ENCODE results near the gene MINDY3.
A peak's percentile ranks its signal among the peaks of the same experiment; 100 is the strongest.
"Not testable (repeated sequence)": the region's sequence is repeated elsewhere in the genome, so short reads cannot be mapped to it uniquely, and the experiment has no call there.

Gene MINDY3

DNA sequence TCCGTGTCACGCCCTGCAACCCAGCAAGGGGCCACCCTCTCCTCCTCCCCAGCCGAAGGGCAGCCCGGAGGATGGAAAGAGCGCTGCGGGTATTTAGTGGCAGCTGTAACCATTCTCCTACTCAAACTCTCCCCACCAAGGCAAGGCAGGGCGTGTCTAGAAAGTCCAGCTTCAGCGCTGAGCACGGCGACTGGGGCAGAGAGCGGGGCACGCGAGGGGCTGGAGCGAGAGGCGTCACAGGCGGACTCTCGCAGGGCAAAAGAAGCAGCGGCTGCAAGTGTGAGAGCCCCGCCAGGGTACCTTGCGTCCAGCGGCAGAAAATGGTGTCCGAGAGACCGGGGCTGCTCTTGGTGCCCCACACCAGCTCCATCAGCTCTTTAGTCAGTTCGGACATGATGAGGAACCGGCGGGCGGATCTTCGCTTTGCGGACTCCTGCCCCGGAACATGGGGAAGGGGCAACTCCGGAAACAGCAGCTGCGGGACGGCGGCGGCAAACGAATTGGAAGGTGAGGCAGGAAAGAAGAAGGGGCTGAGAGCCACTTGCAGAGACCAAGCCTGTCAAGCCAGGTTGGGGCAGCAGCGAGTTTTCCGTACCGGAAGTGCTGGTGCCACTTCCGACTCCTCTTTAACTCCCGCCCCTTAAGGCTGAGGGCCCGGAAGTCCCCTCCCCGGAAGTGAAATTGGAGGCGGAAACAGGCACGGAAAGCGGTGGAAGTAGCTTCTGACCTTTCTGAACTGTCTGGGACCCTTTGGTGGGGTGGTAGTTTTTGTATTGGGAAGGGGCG lies at the start of gene MINDY3:
TSS of gene MINDY3 (minus strand) at position 602 of the 786 bp plus-strand sequence. CDS start at position 394, 208 bp downstream.
- DNase-seq, result peak; percentile 60

DNA sequence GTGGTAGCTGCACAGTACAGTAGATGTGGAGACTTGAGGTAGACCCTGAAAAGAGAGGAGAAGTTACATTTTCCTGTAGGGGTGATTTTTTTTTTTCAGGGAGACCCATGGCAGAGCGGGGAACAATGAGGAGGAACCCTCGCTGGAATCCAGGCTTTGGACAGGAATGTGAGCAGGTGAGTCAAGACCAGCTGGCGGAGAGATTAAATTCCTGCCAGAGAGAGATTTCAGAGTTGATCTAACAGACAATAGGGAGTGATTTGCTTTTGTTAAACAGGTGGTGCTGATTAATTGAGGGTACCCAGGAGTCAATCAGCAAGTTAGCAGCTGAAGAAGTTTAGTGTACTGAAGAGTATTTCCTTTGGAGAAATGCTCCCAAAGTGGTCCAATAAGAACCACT lies 41.6 kb upstream of the MINDY3 start:
- no peak for DNase-seq

DNA sequence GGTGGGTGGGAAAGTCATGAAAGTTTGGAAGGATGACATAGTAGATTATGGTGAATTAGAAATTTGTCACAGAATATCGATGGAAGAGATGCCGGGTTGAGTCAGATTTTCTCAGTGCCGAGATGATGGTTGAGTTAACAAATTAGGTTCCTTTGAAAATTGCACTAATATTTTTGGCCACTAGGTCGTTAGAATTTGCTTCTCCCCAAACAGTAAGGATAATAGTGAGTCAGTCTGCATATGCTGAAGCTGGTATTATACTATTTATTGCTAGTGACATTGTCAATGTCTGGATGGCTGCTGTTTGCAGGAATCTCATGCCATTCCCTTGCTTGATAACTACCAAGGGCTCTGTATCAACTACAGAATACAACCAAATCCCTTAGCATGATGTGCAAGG lies 37.7 kb upstream of the MINDY3 start:
- no peak for DNase-seq

DNA sequence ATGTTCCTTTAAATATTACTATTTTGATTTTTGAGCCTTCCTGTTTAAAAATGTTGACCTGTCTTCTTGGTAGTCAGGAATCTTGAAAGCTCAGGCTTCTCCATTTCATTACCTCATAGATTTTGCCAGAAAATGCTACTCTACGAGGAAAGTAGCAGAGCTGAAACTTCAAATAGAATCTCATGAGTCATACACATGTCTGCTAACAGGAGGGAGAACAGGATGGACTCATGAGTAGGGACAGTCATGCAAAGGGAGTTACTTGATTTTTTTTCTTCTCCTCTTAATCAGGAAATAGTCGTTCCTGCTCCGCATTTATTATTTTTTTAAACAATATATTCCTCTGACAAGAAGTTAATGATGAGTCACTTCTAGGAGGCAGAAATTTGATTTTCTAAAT lies 37.0 kb upstream of the MINDY3 start:
- no peak for DNase-seq

DNA sequence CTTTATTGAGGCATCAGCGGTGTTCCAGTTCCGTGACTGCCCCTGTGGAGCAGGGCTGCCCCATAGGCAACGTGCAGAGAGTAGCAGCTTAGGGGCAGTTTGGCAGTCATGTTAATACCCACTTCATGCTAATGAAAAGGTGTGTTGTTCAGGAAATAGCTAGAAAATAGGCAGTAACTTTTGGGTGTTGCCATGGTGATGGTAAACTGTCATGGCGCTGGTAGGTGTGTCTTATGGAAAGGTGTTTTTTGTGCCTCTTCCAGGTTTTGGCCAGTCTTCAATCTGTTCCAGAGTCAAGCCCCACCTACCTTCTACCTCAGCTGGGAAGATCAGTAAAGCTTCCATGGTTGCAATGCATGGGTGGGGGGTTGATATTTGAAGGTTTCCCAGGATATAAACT lies 36.3 kb upstream of the MINDY3 start:
- no peak for DNase-seq

DNA sequence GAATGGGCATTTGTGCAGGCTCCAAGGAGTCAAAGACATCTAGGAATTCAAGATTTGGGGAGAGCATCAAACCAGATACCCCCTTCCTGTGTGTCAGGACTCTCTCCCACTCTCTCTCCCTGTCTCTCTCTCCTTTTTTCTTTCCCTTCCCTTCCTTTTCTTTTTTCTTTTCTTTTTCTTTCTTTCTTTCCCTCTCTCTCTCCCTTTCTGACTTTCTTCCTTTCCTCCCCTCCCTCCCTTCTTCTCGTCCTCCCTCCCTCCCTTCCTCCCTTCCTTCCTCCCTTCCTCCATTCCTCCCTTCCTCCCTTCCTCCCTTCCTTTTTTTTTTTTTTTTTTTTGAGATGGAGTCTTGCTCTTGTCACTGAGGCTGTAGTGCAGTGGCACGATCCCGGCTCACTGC lies 24.1 kb upstream of the MINDY3 start:
- DNase-seq, result no peak

DNA sequence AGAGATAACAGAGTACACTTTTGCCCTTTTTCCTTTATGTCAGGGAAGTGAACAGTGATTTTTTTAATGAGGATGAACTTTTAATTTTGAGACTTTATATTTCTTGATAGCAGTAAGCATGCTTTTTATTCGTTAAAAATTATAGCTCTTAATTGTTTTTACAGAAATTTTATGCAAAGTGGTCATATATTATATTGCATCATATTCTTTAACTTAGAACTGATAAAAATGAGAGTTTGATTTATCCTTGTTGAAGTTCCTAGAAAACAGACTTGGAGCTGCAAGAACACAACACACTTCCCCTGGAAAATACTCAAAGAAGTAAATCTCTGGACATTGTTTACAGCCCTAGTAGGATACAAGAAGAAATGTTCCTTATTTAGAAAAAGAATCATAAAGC lies 21.2 kb upstream of the MINDY3 start:
- DNase-seq, result no peak

DNA sequence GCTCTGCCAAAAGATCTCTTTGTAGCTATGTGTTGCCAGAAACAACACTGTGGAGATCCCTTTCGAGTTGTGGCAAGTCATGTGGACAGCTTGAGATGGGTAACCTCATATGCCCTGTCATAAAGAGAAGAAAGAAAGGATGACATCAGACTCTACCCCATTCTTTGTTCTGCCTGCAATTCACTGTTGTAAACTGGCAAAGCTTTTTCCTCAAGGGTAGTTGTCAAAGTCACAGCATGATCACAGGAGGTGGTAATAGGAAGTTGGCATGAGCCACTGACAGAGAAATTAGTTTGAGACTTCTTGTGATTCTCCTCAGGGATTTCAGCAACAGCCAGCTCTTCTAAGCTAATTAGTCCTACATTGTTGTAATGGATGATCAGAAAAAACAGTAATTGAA lies 19.4 kb upstream of the MINDY3 start:
- DNase-seq, result peak; percentile 74

DNA sequence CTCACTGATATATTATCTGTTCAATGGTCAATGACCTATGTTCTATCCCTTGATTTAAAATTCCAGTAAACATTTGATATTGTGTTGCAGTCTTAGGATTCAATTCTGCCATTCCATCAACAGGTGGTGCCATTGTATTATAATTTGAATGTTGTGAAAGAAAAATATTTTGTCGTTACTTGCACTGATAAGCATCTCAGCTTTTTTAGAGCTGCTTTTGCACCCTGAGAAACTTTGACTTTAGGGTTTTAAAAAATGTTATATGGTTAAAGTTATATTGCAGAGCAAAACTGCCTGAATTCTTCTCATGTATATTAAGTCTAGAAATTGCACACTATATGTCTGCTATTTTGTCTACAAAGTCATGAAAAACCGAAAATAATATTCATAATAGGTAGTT lies 18.8 kb upstream of the MINDY3 start:
- peak; percentile 6 for DNase-seq

DNA sequence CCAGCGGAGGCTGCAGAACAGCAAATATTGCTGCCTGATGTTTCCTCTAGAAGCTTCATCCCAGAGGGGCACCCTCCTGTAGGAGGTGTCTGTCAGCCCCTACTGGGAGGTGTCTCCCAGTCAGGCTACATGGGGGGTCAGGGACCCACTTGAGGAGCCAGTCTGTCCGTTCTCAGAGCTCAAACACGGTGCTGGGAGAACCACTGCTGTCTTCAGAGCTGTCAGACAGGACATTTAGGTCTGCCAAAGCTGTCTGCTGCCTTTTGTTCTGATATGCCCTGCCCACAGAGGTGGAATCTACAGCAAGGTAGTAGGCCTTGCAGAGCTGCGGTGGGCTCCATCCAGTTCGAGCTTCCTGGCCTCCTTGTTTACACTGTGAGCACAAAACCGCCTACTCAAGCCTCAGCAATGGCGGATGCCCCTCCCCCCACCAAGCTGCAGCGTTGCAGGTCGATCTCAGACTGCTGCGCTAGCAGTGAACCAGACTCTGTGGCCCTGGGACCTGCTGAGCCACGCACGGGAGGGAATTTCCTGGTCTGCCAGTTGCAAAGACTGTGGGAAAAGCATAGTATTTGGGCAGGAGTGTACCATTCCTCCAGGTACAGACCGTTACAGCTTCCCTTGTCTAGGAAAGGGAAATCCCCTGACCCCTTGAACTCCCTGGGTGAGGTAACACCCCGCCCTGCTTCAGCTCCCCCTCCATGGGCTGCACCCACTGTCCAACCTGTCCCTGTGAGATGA lies 17.7 kb upstream of the MINDY3 start:
- DNase-seq, result no peak

DNA sequence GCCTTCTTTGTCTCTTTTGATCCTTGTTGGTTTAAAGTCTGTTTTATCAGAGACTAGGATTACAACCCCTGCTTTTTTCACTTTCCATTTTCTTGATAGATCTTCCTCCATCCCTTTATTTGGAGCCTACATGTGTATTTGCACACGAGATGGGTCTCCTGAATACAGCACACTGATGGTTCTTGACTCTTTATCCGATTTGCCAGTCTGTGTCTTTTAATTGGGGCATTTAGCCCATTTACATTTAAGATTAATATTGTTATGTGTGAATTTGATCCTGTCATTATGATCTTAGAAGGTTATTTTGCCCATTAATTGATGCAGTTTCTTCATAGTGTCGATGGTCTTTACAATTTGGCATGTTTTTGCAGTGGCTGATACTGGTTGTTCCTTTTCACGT lies 16.0 kb upstream of the MINDY3 start:
- not testable (repeated sequence) for DNase-seq

DNA sequence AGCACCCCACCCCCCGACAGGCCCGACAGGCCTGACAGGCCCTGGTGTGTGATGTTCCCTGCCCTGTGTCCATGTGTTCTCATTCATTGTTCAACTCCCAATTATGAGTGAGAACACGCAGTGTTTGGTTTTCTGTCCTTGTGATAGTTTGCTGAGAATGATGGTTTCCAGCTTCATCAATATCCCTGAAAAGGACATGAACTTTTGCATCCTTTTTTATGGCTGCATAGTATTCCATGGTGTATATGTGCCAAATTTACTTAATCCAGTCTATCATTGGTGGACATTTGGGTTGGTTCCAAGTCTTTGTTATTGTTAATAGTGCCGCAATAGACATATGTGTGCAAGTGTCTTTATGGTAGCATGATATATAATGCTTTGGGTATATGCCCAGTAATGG lies 12.3 kb upstream of the MINDY3 start:
- DNase-seq, result not testable (repeated sequence)

DNA sequence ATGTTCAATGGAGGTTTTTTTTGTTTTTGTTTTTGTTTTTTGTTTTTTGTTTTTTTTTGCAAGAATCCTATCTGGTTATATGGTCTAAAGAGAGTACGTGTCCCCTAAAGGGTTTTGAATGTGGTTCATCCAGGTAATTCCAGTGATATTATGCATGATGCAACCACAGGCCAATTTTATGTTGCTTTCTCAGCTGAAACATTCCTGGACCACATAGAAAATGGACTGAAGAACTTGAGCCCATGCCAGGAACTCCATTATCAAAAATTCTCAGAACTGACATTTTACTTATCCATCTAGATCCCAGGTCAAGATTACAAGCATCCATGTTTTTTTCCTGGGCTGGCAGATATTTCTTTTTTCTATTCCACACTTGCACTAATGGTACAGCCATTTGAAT lies 11.5 kb upstream of the MINDY3 start:
- DNase-seq, result no peak

DNA sequence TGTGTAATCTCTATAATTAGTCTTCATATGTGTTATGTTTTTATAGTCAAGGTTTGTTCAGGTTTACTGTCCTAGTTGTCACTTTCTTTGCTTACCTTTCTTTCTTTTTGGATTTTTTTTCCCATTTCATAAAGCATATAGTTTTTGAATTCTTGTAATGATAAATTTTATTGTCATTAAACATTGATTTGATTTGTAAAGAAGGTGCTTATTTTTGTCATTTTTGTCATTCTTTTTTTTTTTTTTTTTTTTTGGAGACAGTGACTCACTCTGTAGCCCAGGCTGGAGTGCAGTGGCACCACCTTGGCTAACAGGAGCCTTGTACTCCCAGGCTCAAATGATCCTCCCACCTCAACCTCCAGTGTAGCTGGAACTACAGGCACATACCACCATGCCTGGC lies 9.6 kb upstream of the MINDY3 start:
- DNase-seq, result no peak

DNA sequence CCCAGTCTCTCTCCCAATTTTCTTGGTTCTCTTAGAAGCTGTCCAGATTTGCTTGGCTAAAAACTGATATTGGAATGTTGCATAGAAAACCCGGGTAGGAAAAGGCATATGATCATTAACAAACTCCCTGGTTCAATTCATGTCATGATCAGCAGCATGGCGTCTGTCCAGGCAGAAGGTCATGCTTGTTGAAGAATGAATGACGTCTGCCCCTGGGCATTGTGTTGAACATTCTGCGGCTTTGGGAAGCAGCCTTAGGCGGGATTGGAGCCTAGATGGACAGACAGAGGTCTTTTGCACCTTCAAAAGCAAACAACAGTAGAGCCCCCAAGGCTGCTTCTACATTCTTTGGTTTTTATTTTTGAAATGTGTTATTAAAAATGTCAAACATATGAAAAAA lies 7.7 kb upstream of the MINDY3 start:
- DNase-seq, result no peak

DNA sequence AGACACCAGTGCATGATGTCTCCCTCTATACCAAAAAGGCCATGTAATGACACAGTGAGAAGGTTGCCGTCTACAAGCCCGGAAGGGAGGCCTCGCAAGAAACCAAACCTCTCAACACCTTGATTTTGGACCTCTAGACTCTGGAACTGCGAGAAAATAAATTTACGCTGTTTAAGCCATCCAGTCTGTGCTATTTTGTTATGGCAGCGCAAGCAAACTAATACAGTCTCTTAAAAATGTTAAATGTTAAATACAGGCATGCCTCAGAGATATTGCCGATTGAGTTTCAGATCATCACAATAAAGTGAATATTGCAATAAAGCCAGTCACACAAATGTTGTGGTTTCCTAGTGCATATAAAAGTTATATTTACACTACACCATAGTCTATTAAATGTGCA lies 5.0 kb upstream of the MINDY3 start:
- no peak for DNase-seq

DNA sequence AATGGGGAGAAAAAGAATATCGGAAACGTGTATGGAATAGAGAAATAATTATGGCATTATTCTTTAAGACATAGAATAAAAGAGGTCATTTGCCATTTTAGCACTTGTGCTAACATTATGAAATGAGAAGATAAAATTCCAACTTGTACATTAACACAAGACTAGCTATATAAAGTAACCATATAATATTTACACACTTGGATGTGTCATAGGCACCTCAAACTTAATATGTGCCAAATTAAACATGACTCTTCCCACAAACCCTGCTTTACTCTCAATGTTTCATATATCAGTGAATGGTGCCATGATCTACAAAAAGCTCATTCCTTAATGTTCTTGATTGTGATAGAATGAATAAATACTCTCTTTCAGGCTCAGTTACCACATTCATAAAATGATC lies 4.1 kb upstream of the MINDY3 start:
- no peak for DNase-seq

DNA sequence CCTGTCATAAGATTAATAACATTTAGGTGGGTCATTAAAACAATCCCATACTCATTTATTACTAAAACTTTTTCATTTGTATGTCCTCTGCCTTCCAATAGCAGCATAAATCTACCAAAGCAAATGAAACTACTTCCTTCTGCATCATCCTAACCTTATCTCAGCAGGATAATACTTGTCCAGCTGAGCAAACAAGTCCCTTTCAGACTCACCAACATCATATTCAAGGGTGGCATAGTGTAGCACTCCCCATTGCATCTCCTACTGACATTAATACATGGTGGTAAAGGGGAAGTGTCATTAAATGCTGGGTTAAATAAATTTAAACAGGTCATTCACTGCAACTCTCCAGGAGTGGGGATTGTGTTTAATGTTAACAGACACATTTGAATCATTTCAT lies 3.4 kb upstream of the MINDY3 start:
- peak; percentile 46 for DNase-seq

DNA sequence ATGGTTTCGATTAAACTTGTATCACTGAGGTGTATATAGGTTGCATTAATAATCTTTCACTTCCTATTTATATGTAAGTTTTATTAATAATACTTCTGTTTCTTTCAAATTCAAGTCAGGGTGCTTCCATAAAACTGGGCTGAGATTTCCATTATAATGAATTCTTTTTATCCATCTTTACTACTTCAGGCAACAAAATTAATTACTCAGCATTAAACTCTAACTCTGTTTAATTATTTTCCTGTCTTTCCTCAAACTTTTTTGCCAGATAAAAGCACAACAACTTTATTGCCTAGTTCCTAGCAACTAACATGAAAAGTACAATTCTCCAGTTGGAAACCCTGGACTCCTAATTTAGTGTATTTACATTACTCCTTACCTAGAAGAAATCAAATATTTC lies 3.0 kb upstream of the MINDY3 start:
- no peak for DNase-seq

DNA sequence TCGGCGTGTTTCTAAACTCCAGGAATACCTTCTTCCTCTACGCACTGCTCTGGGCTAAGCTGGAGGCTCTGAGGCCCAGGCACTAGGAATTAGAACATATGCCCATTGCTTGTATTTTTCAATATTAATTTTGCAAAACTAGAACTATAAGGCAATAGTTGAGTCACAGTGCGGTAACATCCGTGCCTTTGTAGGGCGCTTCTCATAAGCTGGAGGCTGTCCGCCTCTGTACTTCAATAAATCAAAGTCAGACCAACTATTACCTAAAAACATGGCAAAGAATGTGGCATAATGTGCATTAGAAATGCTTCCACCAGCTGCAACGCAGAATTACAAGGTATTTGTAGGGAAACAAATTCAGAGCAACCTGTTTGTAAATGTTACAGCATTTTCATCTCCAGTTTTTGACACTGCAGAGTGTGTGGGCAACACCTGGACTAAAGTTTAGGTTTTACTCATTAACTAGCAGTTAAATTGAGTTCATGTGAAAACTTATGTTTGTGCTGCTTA lies 440 bp upstream of the MINDY3 start:
- no peak for DNase-seq

DNA sequence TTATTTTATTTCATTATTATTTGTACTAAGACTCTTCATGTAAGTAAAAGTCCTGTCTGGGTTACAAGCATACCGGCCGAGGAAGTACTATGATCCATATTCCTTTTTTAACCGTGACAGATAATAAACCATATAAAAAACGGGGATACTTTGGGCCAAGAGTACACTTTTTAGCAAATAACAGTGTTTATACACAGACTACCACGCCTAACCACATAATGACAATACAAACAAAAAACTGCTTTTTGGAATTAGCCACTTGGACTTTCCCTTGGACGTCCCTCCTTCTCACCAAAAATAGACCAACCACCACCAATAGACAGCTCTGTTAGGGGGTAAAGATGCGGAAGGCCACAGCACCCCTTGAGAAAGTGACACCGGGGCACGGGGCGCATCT lies 800 bp downstream of the MINDY3 start:
- no peak for DNase-seq

DNA sequence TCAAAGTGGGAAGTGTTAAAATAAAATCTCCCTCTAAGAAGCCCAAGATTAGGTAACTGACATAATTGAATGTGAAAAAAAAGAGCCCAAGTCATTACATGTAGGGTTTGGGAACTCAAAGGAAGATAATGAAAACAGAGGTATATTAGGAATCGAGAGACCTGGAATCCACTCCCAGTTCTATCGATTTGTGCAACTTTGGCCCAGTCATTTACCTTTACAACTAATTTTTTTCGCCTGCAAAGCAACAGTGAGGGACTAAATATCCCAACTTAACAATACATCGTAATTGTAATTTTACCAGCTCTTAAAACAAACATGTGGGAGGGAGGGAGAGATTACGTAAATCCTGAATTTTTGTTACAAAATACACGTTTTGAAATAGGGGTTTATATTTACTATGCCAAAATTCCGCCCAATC lies 1.4 kb downstream of the MINDY3 start:
- no peak for DNase-seq

DNA sequence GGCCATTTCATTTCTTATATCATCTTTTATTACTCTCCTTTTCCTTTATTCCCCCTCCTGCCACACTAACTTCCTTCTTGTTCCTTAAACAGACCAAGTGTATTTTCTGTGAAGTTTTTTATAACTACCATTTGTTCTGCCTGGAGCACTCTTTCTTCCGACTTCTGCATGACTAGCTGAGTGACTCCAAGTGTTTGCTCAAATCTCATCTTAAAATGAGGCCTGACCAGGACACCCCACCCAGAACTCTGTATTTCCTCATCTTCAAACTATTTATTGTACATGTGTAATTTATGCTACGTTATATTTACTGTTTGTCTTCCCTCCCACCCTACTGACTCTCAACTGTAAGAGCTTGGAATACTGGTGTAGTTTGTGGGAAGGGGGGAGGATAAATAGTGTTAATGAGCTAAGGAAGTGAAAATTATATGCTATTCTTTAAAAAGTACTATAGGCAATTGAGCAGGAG lies 3.2 kb downstream of the MINDY3 start:
- DNase-seq, result no peak

DNA sequence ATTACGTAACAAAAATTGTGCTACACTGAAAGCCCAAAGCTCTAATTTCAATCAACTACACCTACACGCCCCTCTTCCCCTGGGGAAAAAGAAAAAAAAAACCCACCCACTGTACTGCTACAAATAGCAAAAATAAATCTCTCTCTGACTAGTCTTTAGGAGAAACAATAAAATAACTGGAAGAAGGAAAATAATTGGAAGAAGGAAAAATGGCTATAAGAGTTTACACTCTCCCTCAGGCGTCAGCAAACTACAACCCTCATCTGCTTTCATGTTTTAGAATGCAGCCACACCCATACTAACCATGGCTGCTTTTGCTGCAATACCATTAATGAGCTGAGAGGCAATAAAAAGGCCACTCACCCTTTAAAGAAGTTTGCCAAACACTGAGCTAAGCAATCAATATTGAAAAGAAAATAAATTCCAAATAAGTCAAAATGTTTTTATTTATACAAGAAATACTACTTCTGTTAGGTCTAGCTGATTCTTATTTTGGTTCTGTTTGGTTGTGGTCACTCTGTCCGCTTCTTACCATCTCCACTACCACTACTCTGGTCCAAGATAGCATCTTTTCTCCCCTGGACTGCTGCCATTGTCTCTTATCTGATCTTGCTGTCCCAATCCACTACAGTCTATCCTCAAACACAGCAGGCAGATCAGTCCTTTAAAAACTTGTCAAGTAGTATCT lies 3.8 kb downstream of the MINDY3 start:
- DNase-seq, result no peak
